C1 segment of cervical spinal cord (tissue), 14 donors: ENCODE results near the gene LRRC28.
A peak's percentile ranks its signal among the peaks of the same experiment; 100 is the strongest.

ENCODE experiments used
- DNase-seq, 14 donors: peaks; one replicate each; lab custom pipeline; 2025; lab: John Stamatoyannopoulos, UW

LRRC28 gene

DNA sequence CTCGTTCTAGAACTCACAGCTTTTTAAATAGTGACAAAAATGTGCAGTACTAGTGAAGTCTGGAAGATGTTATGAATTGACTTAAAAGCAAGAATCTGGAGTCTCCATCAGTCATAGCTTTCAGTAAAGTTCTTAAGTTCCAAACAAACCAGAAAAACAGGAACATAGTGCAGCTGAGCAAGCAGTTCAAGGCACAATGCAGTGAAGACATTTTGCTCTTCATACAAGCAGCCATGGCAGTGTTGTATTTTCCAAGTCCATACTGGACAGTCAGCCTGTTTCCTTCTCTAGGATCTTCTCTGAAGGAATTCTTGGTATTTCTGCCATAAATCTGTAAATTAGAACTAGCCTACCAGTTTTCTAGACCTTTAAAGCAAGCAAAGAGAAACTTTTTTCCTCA is 90.5 kb downstream of the LRRC28 start:
- no peak for DNase-seq

DNA sequence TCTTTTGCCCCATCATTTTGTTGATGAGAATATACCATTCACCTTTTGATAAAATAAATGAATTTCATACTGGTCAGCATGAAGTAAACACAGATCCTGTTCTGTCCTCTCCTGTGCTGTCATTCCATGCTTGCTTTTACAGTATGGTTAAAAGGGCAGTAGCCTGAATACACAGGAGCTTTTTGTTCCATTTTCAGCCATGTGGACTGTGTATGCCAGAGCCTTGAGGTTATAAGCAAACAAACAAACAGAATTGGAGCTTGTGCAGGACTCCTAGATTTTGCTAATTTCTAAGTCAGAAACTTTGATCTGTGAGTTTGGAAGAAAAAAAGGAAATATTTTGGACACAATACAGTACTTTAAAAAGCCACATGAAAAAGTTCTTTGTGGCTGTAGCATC is 91.9 kb downstream of the LRRC28 start:
- DNase-seq = no peak

DNA sequence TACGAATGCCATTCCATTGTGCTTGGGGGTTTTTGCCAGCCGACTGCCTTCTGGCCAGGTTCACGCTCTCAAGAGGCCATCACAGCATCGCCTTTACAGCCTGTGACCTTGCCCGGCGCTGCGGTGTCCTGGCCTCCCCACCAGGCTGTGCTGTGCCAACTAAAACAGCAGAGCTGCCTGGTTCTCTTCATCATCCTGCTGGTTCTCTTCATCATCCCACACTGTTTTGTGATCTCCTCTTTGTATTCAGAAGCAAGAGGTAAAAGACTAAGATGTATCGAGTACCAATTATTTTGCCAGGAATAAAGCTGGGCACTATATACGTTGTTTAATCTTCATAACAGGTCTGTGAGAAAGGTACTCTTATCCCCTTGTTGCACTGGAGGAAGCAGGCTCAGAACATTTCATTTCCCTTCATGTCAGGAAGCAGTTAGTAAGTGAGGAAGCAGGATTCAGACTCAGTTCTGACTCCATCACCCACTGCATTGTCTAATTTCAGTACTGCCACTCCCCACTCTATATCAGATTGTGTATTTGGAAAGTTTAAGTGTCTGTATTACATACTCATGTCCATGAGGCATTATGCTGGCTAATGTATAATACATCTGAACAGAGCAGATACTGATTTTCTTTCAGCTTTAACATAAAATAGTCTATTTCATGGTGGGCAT is 92.7 kb downstream of the LRRC28 start:
- DNase-seq = peak in 10 of 14 donors; percentile 1 to 35 (median 17)

DNA sequence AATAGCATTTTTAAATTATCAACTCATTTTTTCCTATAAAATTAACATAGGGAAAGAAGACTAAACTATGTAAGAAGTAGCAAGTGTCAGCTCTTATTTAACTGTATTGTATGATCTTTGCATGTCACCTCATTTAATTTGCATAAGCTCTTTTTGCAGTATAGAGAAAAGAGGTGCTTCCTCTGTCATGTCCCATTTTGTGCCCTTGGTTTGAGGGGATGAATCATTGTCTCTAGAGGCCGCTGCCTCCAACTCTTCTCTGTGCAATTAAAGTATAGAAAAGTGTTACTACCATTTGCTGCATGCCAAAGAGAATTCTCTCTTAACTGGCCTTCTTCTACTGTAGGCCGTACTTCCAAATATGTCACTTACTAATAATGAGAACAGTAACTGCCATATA is 93.4 kb downstream of the LRRC28 start:
- no peak for DNase-seq

DNA sequence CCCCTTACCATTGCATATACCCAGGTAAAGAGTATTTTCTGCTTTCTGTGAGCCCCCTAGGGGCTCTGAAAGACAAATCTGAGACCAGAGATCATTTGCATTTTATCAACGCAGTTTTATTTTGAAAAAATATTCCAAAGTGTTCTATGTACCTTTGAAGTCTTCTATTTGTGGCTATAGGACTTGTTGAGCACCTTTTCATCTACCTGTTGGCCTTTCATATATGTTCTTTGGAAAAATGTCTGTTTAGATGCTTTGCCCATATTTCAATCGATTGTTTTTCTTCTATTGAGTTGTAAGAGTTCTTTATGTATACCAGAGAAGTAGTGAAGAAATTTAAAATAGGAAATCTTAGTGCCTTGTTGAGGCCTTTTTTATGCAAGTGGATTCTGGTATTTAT is 94.0 kb downstream of the LRRC28 start:
- no peak for DNase-seq

DNA sequence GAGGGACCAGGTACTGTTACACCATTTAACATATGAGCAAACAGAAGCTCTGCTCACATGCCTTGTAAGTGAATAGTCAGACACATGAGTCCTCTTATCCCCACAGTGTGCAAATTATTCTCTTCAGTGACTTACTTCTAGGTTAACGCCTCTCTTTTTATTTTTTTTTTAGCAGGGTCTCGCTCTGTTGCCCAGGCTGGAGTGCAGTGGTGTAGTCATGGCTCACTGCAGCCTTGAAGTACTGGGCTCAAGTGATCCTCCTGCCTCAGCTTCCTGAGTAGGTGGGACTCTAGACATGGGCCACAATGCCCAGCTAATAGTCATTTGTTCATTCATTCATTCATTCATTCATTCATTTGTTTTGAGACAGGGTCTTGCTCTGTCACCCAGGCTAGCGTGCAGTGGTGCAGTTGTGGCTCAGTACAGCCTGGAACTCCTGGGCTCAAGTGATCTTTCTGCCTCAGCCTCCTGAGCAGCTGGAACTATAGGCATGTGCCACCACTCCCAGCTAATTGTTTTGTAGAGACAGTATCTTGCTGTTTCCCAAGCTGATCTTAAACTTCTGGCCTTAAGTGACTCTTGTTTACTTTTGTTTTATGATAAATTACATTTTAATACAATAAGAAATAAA is 94.7 kb downstream of the LRRC28 start:
- no peak for DNase-seq

DNA sequence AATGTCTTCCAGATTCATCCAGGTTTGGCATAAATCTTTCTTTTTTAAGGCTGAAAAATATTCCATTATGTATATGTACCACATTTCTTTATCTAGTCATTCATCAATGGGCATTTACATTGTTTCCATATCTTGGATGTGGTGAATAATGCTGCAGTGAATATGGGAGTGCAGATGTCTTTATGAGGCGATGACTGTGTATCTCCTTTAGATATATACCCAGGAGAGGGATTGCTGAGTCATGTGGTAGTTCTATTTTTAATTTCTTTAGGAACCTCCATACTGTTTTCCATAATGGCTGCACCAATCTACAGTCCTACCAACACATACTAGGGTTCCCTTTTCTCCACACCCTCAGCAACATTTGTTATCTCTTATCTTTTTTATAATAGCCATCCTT is 96.3 kb downstream of the LRRC28 start:
- no peak for DNase-seq

DNA sequence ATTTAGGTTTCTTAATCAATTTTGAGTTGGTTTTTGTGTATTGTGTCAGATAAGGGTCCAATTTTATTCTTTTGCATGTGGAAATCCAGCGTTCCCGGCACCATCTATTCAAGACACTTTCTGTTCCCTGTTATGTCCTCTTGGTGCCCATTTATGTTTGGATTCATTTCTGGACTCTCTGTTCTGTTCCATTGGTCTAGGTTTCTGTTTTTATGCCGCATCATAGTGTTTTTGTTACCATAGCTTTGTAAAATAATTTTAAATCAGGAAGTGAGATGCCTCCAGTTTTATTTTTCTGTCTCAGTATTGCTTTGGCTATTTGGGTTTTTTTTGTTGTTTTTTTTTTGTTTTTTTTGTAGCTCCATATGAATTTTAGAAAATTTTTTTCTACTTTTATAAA is 97.1 kb downstream of the LRRC28 start:
- DNase-seq = no peak

DNA sequence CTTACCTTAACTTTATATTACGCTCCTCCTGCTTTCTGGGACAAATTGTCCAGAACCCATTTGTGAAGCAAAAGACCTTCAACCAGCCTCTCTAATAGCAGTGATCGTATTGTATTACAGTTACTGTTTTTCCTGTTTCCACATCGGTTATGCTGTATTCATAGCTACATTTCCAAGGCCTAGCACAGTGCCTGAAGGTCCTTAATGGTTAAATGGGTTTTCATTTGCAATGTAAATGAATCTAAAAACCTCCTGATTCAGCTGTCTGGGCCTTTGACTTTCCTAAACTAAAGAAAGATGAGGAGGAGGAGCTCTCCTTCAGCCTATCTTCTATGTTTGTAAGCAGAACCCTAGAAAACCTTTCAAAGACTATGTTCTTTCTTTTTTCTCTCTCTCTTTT is 99.1 kb downstream of the LRRC28 start:
- no peak for DNase-seq

DNA sequence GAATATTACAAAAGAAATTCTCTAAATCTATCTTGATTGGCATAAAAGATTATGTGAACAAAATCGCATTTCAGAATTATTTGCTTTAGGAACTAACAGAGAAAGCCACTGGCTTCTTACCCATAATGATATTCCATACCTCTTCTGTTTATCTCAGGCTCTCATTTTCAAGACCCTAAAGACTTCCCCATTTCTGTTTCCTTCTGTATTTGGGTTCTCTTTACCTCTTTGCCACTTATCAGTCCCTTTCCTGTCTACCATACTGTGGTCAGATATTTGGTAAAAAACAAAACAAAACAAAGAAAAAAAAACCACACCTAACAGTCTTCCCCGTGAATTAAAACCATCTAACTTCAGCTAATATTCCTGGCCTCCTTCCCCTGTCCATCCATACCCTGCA is 108.5 kb downstream of the LRRC28 start:
- no peak for DNase-seq

DNA sequence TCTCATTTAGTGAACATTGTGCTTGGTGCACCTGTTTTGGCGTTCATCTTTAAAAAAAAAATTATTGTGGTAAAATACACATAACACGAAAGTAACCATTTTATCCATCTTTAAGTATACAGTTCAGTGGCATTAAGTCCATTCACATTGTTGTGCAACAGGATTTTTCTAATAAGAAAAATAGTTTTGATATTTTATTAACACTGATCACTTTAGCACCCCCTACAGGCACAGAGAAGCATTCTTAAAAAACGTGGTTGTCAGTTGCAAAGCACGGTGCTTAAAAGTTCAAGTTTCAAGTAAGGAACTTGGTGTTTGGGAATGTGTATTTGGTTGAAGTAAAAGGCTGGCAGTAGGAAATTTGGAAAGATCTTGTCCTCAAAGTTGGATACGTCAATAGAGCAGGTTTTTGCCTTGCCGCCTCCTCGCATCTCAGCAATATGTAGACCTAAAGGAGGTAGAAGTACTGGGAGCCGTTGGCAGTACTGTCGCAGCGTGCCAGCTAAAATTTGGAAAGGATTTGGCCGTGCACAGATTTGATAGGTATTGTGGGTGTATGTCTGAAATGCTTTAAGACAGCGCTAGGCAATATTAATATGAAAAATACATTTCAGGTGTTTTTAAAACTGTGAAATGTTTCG is 110.4 kb downstream of the LRRC28 start:
- no peak for DNase-seq

DNA sequence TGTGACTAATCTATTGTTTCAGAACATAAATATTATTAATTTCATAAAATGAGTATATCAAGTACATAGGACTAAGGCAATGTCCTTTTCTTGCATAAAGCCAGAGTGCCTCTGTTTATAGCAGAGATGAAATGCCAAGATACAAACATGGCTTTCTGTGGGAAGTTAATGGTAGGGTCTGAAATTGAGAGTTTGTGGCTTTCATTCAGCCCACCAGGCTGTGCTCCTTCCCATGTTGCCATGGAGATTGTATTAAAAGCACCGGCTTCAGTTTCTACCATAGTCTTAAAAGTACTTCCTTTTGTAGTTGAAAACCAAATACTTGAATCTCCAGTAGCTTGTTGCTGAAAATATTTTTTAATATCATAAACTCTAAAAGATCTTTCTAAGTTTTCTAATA is 114.0 kb downstream of the LRRC28 start:
- no peak for DNase-seq

DNA sequence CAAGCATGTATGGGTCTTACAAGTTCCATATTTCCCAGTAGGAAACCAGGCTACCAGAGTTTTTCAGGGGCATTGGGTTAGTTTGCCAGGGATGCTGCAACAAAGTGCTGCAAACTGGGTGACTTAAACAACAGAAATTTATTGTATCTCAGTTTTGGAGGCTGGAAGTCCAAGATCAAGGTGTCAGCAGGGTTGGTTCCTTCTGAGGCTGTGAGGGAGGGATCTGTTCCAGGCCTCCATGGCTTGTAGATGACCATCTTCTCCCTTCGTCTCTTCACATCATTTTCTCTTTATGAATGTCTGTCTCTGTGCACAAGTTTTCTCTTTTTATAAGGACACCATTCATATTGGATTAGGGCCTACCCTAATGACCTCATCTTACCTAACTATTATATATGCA is 114.7 kb downstream of the LRRC28 start:
- DNase-seq = no peak

DNA sequence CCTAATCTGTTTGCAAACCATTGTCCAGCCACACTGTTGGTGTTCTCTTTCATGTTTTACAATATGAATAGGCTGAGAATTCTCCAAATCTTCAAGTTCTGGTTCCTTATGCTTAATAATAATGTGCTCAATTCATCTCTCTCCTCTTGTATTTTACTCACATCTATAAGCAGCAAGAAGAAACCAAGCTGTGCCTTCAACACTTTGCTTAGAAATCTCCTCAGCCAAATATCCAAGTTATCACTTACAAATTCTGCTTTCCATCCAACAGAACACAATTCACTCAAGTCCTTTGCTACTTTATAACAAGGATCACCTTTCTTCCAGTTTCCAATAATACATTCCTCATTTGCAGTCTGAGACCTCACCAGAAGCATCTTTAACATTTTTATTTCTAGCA is 117.5 kb downstream of the LRRC28 start:
- no peak for DNase-seq

DNA sequence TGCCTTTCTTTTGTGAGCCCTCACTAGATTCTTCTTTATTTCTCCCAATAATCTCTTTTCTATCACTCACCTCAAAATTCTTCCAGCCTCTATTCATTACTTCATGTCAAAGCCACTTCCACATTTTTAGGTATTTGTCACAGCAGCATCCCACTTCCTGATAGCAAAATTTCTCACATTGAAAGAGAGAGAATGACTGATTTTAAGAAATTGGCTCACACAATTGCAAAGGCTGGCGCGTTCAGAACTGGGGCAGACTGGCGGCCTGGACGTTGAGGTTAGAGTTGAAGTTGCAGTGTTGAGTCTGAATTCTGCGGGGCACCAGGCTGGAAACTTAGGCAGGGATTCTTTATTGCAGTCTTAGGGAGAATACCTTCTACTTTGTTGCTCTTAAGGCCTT is 117.9 kb downstream of the LRRC28 start:
- no peak for DNase-seq

DNA sequence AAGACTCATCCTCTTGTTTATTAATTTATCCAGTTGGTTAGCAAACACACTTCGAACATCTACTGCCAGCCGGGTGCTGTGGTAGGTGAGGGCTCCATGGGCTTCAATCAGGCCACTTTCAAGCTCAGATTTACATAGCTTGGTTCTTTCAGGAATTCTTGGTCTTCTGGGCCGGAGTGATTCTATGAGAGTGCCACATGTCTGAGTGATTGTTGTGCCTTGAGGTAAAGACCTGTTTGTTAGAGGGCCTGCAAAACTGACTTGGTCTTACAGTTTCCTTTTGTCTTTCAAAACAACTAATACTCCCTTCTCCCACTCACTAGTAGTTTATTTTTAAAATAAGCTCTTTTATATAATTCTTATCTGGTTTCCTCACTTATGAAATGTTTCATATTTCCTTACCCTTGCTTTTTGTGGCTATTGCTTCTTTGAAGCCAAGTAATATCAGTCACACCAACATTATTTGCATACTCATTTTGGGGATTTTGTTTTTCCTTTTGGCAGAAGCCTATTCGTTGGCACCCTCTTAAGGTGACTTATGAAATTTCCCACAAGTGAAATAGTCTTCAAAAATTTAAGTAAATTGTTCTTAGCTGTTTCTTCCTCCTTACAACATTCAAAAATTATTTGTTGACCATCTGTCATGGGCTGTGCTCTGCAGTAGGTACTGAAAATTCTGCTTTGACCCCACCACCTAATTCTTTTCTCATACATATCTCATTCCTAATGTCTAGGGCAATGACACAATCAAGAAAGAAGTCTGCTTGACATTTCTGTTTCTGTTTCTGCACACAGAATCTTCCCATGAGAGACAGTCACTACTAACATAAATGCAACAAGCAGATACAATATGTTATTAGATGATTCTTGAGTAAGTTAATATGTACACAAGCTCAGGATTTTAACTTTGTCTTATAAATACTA is 120.2 kb downstream of the LRRC28 start:
- DNase-seq = no peak

DNA sequence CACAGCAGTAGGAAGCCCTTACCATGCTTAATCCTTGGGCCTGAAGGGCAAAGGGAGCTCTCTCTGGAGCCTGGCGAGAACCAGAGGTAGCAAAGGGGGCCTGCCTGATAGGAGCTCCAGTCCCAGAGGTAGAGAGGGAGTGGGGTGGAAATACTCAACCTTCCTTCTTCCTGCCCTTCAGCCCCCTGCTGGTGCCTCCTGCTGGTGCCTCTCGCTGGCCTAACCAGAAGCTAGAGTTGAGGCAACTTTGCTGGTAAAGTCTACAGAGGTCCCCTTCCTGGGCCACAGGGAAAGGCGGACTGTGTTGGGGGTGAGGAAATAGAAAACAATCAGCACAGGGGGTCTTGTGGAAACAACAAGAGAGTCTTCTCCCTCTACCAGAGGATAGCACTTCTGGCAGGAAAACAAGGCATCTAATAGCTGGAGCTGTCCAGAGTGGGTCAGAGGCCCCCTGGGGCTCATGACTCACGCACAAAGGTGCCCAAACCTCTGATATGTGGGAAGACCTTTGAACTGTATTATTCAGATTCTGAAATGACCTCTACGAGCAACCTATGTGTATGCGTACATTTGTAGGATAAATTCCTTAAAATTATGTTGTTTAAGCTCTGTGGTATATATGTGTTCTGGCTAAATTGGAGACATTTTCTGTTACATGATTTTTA is 133.9 kb downstream of the LRRC28 start:
- DNase-seq = no peak

DNA sequence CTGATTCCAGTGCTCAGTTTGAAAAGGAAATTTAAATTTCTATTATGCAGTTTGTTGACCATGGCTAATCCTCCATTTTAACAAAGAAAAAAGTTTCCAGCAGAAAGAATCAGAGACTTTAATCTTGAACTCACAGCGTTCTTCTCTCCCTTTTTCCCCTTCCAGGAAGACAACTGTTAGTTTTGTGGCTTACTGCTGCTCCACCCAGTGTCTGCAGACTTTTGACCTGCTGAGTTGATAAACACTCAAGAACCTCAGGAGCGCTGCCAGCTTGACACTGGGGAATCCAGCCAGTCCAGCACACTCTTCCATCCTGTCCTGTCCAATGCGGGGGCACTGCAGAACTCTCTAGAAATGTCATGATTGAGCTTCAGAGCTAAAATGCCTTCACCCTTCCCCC is 134.6 kb downstream of the LRRC28 start:
- DNase-seq = peak in 1 of 14 donors; percentile 1

DNA sequence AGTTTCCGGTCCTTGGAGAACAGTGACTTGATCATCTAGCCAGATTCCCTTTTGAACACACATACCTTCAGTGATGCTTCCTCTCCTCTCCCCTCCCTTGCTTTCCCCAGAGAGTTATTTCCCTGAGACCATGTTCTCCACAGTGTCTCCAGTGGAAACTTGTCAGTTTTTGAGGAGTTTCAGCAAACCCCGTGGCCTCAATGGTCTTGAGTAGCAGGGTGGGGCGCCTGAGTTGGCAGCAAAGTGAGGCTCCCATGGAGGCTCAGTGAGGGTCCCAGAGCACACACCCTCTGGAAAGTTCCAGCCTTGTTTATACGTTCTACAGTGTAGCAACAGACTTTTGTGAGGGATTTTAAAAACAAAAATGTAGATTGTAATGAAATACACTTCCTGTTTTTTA is 135.1 kb downstream of the LRRC28 start:
- DNase-seq = no peak

DNA sequence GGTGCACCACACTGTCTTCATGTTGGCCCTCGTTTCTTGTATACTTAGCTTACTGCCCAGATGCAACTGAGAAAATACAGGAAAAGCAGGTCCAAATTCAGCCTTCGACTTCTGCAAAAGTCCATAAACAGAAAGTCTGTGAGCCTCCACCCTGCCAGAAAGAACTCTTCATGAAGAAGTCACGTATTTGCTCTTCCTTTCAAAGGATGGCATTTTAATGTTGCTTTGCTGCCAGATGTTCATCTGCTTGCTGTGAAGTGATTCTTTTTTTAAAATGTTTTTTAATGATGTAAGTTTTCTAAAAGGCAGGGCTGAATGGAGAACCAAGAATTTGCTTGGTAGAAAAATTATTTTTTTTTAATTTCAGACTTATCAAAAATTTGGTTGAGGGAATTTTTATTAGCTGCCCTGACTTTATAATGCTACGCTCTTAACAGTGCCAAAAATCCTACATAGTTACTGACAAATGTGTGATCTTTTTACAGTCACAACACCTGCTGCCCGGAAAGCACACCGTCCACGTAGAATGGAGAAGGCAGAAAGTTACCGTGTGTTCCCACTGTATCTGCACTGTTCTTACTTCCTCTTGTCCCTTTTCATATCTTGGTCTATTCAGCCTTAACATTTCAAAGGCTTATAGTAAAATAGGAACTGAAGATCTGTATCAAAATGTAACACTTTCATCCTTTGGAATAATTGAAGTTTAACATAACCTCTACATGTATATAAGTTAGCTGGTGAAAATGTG is 136.3 kb downstream of the LRRC28 start:
- DNase-seq = no peak

DNA sequence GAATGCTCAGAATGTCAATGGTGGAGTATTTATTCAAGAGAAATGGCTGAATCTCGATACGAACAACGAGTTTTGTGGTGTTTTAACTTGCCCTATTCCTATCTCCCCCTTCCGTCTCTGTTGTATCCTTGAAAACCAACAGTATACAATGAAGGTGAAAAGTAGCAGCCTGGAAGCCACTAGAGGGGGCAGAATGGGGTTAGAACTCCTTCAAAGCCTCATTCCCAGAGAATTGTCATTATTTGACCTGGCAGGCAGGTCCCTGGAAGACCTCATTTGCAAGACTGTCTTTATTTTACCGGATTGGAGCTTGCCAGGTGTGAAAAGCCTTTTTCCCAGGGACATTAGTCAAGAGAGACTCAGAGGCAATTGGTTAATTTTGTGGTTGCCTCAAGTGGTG is 139.4 kb downstream of the LRRC28 start:
- no peak for DNase-seq
